Natural killer cell treated with Interleukin-12 subunit alpha and Interleukin-12 subunit beta and Interleukin-15 and Interleukin-18, amount 100 ng/mL, for 72 hours (primary cell): ENCODE results near the gene GKAP1. TPM values are rescaled to one million over a fixed set of nuclear protein-coding genes. Genes with fewer than 3 reads are reported as not detected.
"Not testable (repeated sequence)": the region's sequence is repeated elsewhere in the genome, so short reads cannot be mapped to it uniquely, and the experiment has no call there.

Source experiments
- ATAC-seq, 2 donors: fragments of 150-1000 bp; cut with Tn5 transposase in 1 of 2; sonication (Bioruptor Pico), chemical (Tn5 transposase) in 1 of 2; 2 replicates each; pipeline ENCODE4 v1.10.0; 2021
- DNase-seq: peaks from one replicate; pipeline ENCODE4 v3.0.0; 2022; ENCODE audit warnings: low spot score
- H3K27ac Mint-ChIP-seq, 2 donors: 1 replicate in 1 of 2; 2 replicates in 1 of 2; pipeline ENCODE4 v1.8.0; 2022; ENCODE audit warnings: mixed read lengths in 2 of 2, mild to moderate bottlenecking in 1 of 2, moderate library complexity in 1 of 2
- H3K27me3 Mint-ChIP-seq, 2 donors: 1 replicate in 1 of 2; 2 replicates in 1 of 2; pipeline ENCODE4 v1.8.0; 2022; ENCODE audit warnings: mixed read lengths in 2 of 2
- H3K36me3 Mint-ChIP-seq: one replicate; pipeline ENCODE4 v1.8.0; 2022; ENCODE audit warnings: mixed read lengths
- H3K4me1 Mint-ChIP-seq, 2 donors: 1 replicate in 1 of 2; 2 replicates in 1 of 2; pipeline ENCODE4 v1.8.0; 2022; ENCODE audit warnings: low read depth in 2 of 2, mixed read lengths in 2 of 2, mild to moderate bottlenecking in 1 of 2
- H3K4me3 Mint-ChIP-seq: one replicate; pipeline ENCODE4 v1.8.0; 2022; ENCODE audit warnings: mixed read lengths
- H3K9me3 Mint-ChIP-seq: 2 replicates; pipeline ENCODE4 v1.8.0; 2022; ENCODE audit warnings: mixed read lengths
- total RNA-seq, 2 donors: library from RNA; stranded (reverse); gene quantifications; one replicate each; pipeline ENCODE4 v1.2.3, GENCODE V29; 2022

The GKAP1 gene
- total RNA-seq = 1 to 10 TPM; 2.5 to 4.3 TPM

DNA sequence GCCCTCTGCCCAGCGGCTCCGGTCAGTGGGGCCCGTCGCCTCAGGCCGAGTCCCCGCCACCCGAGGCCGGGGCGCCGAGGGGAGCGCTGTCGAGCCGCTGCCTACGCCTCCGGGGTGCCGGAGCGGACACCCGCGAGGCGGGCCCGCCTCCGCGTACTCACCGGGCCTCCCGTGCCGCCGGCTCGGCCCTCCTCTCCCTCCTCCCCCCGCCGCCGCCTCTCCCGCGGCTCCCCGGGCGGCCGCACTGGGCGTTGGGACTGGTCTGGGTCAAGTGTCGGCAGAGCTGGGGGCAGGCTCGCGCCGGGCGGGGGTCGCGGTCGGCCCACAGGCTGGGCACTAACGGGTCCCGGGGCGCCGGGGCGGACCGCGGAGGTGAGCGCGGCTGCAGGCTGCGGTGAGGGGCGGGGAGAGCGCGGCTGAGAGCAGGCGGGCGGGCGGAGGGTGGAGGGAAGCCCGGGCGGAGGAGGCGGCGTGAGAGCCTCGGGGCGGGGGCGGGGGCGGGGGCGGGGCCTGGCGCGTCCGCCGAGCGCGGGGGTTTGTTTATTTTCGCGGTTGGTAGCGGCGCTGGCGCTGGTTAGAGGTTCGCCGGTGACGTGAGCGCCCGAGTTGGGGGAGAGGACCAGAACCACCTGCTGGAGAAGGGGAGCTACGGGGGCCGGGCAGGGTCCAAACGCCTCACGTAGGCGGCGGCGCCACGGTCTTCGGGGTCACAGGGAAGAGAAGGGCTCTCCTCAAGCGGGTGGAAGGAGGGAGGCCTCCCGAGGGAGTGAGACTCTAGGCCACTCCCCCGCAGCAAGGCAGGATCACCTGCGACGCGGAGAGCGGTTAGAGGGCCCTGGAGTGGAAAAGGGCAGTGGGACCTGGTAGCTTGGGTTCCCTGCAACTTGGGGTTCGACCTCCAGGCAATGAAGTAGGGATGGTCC lies at the start of gene GKAP1:
TSS of gene GKAP1 (minus strand) at position 414 of the 923 bp plus-strand sequence. CDS start 11,252 bp downstream, outside the sequence.
- DNase-seq (peak; percentile 89), ATAC-seq (peak; percentile 94 to 95)
- Mint-ChIP-seq H3K4me3 (peak within 1 kb of the TSS; percentile 95), H3K27ac (peak within 1 kb of the TSS; percentile 75 to 78)
- not testable (repeated sequence) for H3K4me1 Mint-ChIP-seq, H3K9me3 Mint-ChIP-seq, H3K36me3 Mint-ChIP-seq, H3K27me3 Mint-ChIP-seq

DNA sequence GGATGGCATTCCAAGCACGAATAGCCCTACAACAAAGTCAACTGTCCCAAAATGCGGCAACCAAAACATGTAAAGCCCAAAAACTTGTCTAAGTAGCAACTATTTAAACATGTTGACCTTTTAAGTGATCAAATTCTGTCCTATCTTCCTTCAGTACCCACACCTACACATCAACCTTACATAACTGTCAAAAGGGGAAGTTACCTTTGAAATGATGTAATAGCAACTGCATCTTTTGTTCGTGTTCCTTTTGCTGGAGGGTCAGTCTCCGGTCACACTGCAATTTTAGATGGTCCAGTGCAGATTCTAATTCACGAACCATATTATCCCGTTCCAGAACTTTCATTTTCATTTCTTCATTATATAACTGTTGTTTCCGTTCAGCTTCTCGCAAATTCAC lies 32.3 kb upstream of the GKAP1 start:
- DNase-seq, H3K9me3 Mint-ChIP-seq, H3K36me3 Mint-ChIP-seq, ATAC-seq, H3K27ac Mint-ChIP-seq, H3K4me3 Mint-ChIP-seq, H3K27me3 Mint-ChIP-seq, H3K4me1 Mint-ChIP-seq: not testable (repeated sequence)

GRCh38 chr9:83837070-83837643 lies 19.6 kb upstream of the GKAP1 start:
- not testable (repeated sequence) for H3K27ac Mint-ChIP-seq

DNA sequence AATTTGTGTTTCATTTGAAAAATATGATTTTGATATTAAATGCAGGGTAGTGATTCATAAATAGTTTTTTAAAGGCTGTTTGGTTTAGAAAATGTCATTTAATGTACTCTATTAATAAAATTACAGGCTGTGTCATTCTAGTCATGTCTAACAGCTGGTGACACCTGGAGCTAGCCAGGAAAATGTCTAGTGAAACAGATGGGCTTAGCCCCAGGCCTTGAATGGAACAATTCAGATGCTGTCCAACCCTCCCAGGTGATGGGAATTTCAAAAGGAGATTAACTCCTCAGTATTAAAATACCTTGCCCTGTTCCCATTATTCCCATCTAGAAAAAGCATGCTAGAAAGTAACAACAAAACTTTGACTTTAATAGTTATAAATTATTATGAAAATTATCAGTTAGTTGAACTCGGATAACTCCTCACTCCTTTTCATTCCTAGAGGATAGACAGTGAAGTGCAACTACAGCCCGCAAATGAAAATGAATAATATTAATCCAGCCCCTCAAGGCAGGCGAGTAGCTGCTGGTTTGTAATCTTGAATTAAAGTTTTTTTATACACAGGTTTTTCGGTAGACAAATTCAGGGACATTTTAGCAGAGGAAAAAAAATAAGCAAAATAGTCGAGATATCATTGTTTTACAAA lies 13.0 kb upstream of the GKAP1 start:
- not testable (repeated sequence) for ATAC-seq, H3K9me3 Mint-ChIP-seq, H3K4me3 Mint-ChIP-seq, H3K27me3 Mint-ChIP-seq, DNase-seq, H3K36me3 Mint-ChIP-seq, H3K27ac Mint-ChIP-seq, H3K4me1 Mint-ChIP-seq

More at GRCh38 chr9:83837070-83837643, 19.6 kb upstream of the GKAP1 start:
- DNase-seq, H3K4me3 Mint-ChIP-seq, H3K4me1 Mint-ChIP-seq, H3K36me3 Mint-ChIP-seq, H3K9me3 Mint-ChIP-seq, ATAC-seq, H3K27me3 Mint-ChIP-seq: not testable (repeated sequence)

GRCh38 chr9:83824986-83825623 lies 7.5 kb upstream of the GKAP1 start:
- not testable (repeated sequence) for H3K36me3 Mint-ChIP-seq, ATAC-seq, DNase-seq, H3K4me3 Mint-ChIP-seq, H3K27ac Mint-ChIP-seq, H3K4me1 Mint-ChIP-seq, H3K9me3 Mint-ChIP-seq, H3K27me3 Mint-ChIP-seq

GRCh38 chr9:83817011-83817355 lies 586 bp downstream of the GKAP1 start:
- peak overlapping the region; percentile 95 for H3K4me3 Mint-ChIP-seq
- not testable (repeated sequence) for ATAC-seq
- peak overlapping the region; percentile 75 to 78 for H3K27ac Mint-ChIP-seq

GRCh38 chr9:83815120-83815519 lies 2.4 kb downstream of the GKAP1 start:
- H3K36me3 Mint-ChIP-seq, H3K4me1 Mint-ChIP-seq, H3K27ac Mint-ChIP-seq, H3K4me3 Mint-ChIP-seq, ATAC-seq, DNase-seq, H3K9me3 Mint-ChIP-seq, H3K27me3 Mint-ChIP-seq: not testable (repeated sequence)

More at GRCh38 chr9:83817011-83817355, 586 bp downstream of the GKAP1 start:
- H3K9me3 Mint-ChIP-seq, H3K27me3 Mint-ChIP-seq, H3K36me3 Mint-ChIP-seq, H3K4me1 Mint-ChIP-seq, DNase-seq: not testable (repeated sequence)

GRCh38 chr9:83809213-83809612 lies 8.4 kb downstream of the GKAP1 start:
- ATAC-seq, H3K4me1 Mint-ChIP-seq, H3K36me3 Mint-ChIP-seq, H3K4me3 Mint-ChIP-seq, DNase-seq, H3K27ac Mint-ChIP-seq, H3K27me3 Mint-ChIP-seq, H3K9me3 Mint-ChIP-seq: not testable (repeated sequence)

DNA sequence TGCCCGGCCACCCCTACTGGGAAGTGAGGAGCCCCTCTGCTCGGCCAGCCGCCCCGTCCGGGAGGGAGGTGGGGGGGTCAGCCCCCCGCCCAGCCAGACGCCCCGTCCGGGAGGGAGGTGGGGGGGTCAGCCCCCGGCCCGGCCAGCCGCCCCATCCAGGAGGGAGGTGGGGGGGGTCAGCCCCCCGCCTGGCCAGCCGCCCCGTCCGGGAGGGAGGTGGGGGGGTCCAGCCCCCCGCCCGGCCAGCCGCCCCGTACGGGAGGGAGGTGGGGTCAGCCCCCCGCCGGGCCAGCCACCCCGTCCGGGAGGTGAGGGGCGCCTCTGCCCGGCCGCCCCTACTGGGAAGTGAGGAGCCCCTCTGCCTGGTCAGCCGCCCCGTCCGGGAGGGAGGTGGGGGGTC lies 13.1 kb downstream of the GKAP1 start:
- not testable (repeated sequence) for H3K4me1 Mint-ChIP-seq, H3K27ac Mint-ChIP-seq, H3K36me3 Mint-ChIP-seq, H3K9me3 Mint-ChIP-seq, H3K4me3 Mint-ChIP-seq, ATAC-seq, DNase-seq, H3K27me3 Mint-ChIP-seq

GRCh38 chr9:83803941-83804340 lies 13.6 kb downstream of the GKAP1 start:
- H3K27ac Mint-ChIP-seq, H3K4me1 Mint-ChIP-seq, H3K9me3 Mint-ChIP-seq, H3K4me3 Mint-ChIP-seq, ATAC-seq, H3K36me3 Mint-ChIP-seq, DNase-seq, H3K27me3 Mint-ChIP-seq: not testable (repeated sequence)

DNA sequence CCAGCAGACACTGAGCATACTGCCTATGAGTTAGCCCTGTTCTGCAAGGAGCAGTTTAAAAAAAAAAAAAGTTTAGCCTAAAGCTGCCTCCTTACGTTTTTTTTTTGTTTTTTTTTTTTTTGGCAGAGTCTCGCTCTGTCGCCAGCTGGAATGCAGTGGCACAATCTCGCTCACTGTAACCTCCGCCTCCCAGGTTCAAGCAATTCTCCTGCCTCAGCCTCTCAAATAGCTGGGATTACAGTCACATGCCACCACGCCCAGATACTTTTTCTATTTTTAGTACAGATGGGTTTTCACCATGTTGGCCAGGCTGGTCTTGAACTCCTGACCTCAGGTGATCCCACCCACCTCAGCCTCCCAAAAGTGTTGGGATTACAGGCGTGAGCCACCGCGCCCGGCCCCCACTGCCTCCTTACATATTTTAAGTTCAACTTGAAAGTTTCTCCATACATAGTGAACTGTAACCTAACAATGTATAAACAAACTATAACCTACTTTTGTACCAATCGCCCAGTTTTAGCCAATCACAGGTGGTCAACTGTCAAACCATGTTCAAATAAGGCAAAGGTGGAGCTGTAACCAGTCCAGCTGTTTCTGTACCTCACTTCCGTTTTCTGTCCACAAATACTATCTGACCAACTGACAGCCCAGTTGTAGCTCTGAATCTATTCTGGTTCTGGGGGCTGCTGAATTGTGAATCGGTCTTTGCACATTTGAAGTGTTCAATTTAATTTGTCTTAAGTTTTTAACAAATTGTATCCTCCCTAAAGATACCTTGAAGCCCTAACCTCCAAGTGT lies 17.1 kb downstream of the GKAP1 start:
- Mint-ChIP-seq H3K4me1 (no peaks in the 10 kb centered on the region), H3K27ac (no peak overlapping the region), H3K36me3 (peaks cover 4% of the 10 kb centered on the region)

DNA sequence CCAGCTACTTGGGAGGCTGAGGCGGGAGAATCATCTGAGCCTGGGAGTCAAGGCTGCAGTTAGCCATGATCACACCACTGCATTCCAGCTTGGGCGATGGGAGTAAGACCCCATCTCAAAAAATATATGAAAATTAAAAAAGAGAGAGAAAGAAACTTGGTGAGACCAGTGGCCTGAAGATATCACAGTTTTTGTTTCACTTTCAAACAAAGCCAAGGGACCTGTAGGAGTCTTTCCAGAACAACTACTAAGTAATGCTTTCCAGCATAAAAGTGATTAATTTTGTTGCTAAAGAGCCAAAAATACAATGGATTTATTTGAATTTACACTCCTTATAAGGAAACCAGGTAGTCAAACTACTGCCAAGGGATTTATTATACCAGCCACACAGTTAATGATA lies 23.5 kb downstream of the GKAP1 start:
- H3K4me3 Mint-ChIP-seq = no peak overlapping the region
- peaks cover 3% of the 10 kb centered on the region for H3K36me3 Mint-ChIP-seq
- no peaks in the 10 kb centered on the region for H3K9me3 Mint-ChIP-seq
- ATAC-seq (no peak), DNase-seq (no peak)
- peak overlapping the region in 1 of 2 donors; percentile 22 for H3K27ac Mint-ChIP-seq
- no peaks in the 10 kb centered on the region for H3K4me1 Mint-ChIP-seq
- no peaks in the 10 kb centered on the region for H3K27me3 Mint-ChIP-seq

More for the DNA sequence above, 17.1 kb downstream of the GKAP1 start:
- DNase-seq (no peak), ATAC-seq (no peak)
- H3K9me3 Mint-ChIP-seq = no peaks in the 10 kb centered on the region
- H3K4me3 Mint-ChIP-seq = no peak overlapping the region
- H3K27me3 Mint-ChIP-seq = no peaks in the 10 kb centered on the region

GRCh38 chr9:83792746-83793145 lies 24.8 kb downstream of the GKAP1 start:
- H3K4me3 Mint-ChIP-seq = no peak overlapping the region
- DNase-seq = no peak
- ATAC-seq = no peak
- no peaks in the 10 kb centered on the region for H3K27me3 Mint-ChIP-seq
- H3K36me3 Mint-ChIP-seq = no peaks in the 10 kb centered on the region
- H3K4me1 Mint-ChIP-seq = no peaks in the 10 kb centered on the region
- no peak overlapping the region for H3K27ac Mint-ChIP-seq
- no peaks in the 10 kb centered on the region for H3K9me3 Mint-ChIP-seq
